MM.1S (cell line): Measurements from ENCODE around the gene C11orf21.

Experiments used
- DNase-seq: peaks from one replicate; pipeline ENCODE4 v3.0.0-alpha.2; 2015
- H2AFZ ChIP-seq: fragments of 300-600 bp; sonication (generic); 2 replicates; pipeline ENCODE4 v1.6.0; 2016; ENCODE audit warnings: antibody characterized with exemption, low read length
- H3F3A ChIP-seq: fragments of 300-600 bp; sonication (generic); 2 replicates; pipeline ENCODE4 v1.6.1; 2016; ENCODE audit warnings: mild to moderate bottlenecking, antibody characterized with exemption, low read length, moderate library complexity, mixed read lengths; ENCODE audit not compliant: insufficient read depth
- H3K27ac ChIP-seq: fragments of 300-600 bp; sonication (generic); 2 replicates; pipeline ENCODE4 v1.5.1; 2016; ENCODE audit warnings: mild to moderate bottlenecking, low read length
- H3K27me3 ChIP-seq: fragments of 300-600 bp; sonication (generic); replicated peaks from 2 replicates; pipeline ENCODE4 v1.6.0; 2016; ENCODE audit warnings: low read length; ENCODE audit not compliant: insufficient read depth
- H3K36me3 ChIP-seq: fragments of 300-600 bp; sonication (generic); replicated peaks from 2 replicates; pipeline ENCODE4 v1.6.1; 2016; ENCODE audit warnings: mild to moderate bottlenecking, low read length, mixed read lengths; ENCODE audit not compliant: insufficient read depth
- H3K4me1 ChIP-seq: fragments of 300-600 bp; sonication (generic); 2 replicates; pipeline ENCODE4 v1.6.1; 2016; ENCODE audit warnings: low read length, mixed read lengths
- H3K4me2 ChIP-seq: fragments of 300-600 bp; sonication (generic); 2 replicates; pipeline ENCODE4 v1.6.0; 2016; ENCODE audit warnings: low read depth, low read length
- H3K4me3 ChIP-seq: fragments of 300-600 bp; sonication (generic); 2 replicates; pipeline ENCODE4 v1.5.1; 2016; ENCODE audit warnings: low read length, mixed read lengths
- H3K79me2 ChIP-seq: fragments of 300-600 bp; sonication (generic); 2 replicates; pipeline ENCODE4 v1.6.1; 2016; ENCODE audit warnings: mixed run types, low read length, mixed read lengths
- H3K9ac ChIP-seq: fragments of 300-600 bp; sonication (generic); 2 replicates; pipeline ENCODE4 v1.6.1; 2016; ENCODE audit warnings: low read length, mixed read lengths
- H3K9me2 ChIP-seq: fragments of 300-600 bp; sonication (generic); replicated peaks from 2 replicates; pipeline ENCODE4 v1.6.1; 2016; ENCODE audit warnings: mild to moderate bottlenecking, low read length, mixed read lengths; ENCODE audit not compliant: insufficient read depth
- H3K9me3 ChIP-seq: fragments of 300-600 bp; sonication (generic); replicated peaks from 2 replicates; pipeline ENCODE4 v1.6.1; 2016; ENCODE audit warnings: mild to moderate bottlenecking, low read length, mixed read lengths; ENCODE audit not compliant: insufficient read depth
- H4K20me1 ChIP-seq: fragments of 300-600 bp; sonication (generic); 2 replicates; pipeline ENCODE4 v1.6.1; 2016; ENCODE audit warnings: mild to moderate bottlenecking, low read length, moderate library complexity, mixed read lengths; ENCODE audit not compliant: insufficient read depth
- EZH2 ChIP-seq: fragments of 300-600 bp; sonication (generic); optimal IDR thresholded peaks from 2 replicates; pipeline ENCODE3; 2017; ENCODE audit warnings: low read depth, mild to moderate bottlenecking, antibody characterized with exemption, low read length, mixed read lengths
- EZH2phosphoT487 ChIP-seq: fragments of 300-600 bp; sonication (generic); IDR thresholded peaks from 2 replicates; pipeline ENCODE4 v1.6.1; 2018; ENCODE audit warnings: antibody characterized with exemption, low read length
- TF ChIP-seq, protein P1 (sequence below): fragments of 300-600 bp; sonication (generic); IDR thresholded peaks from 2 replicates; pipeline ENCODE4 v1.5.1; 2016; ENCODE audit warnings: antibody characterized with exemption, low read length, mixed read lengths

C11orf21 gene

DNA sequence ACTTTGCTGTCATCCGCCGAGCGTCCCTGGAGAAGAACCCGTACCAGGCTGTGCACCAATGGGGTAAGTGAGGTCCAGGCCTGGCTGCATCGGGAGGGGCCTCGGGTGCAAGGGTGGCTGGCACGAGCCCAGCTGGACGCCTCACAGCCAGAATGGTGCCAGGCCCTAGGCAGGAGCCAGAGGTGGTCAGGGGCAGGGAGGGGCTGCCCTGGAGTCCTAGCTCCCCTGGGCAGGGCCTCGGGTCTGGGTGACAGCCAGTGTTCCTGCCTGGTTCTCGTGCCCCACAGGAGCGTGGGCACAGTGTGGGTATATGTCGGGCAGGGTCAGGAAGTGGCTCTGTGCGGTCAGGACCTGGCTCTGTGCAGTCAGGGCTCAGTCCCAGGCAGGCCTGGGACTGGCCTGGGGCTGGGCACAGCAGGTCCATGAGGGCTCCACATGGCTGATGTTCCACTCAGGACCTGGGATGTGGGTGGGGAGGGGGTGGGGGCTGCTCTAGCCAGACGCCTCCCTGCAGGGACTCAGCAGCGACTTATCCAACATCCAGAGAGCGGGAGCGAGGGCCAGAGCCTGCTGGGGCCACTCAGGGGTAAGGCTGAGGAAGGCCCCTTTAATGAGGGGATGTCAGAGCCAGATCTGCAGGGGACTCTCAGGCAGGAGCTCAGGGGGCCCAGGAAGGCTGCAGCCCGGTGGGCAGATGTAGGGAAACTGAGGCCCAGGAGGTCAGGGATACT, 1.3 kb upstream of the C11orf21 start:
- H2AFZ ChIP-seq = no peak overlapping the region
- H3K9ac ChIP-seq = no peak overlapping the region
- no peaks in the 10 kb centered on the region for H3K36me3 ChIP-seq
- H4K20me1 ChIP-seq = no peaks in the 10 kb centered on the region
- H3K79me2 ChIP-seq = no peaks in the 10 kb centered on the region
- TF ChIP-seq, protein P1, sequence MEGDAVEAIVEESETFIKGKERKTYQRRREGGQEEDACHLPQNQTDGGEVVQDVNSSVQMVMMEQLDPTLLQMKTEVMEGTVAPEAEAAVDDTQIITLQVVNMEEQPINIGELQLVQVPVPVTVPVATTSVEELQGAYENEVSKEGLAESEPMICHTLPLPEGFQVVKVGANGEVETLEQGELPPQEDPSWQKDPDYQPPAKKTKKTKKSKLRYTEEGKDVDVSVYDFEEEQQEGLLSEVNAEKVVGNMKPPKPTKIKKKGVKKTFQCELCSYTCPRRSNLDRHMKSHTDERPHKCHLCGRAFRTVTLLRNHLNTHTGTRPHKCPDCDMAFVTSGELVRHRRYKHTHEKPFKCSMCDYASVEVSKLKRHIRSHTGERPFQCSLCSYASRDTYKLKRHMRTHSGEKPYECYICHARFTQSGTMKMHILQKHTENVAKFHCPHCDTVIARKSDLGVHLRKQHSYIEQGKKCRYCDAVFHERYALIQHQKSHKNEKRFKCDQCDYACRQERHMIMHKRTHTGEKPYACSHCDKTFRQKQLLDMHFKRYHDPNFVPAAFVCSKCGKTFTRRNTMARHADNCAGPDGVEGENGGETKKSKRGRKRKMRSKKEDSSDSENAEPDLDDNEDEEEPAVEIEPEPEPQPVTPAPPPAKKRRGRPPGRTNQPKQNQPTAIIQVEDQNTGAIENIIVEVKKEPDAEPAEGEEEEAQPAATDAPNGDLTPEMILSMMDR = no peak
- TF ChIP-seq EZH2phosphoT487 (no peak), EZH2 (no peak)
- no peaks in the 10 kb centered on the region for H3K9me3 ChIP-seq
- H3K4me2 ChIP-seq = no peak overlapping the region
- DNase-seq = no peak
- no peaks in the 10 kb centered on the region for H3K9me2 ChIP-seq
- no peak overlapping the region for H3K27ac ChIP-seq
- peaks cover 10% of the 10 kb centered on the region for H3K4me1 ChIP-seq
- H3F3A ChIP-seq = no peaks in the 10 kb centered on the region
- no peak overlapping the region for H3K4me3 ChIP-seq
- H3K27me3 ChIP-seq = peaks cover 62% of the 10 kb centered on the region

- H3F3A ChIP-seq = no peaks in the 10 kb centered on the region
- TF ChIP-seq EZH2 = no peak
- TF ChIP-seq, protein P1 = no peak
- TF ChIP-seq EZH2phosphoT487 = no peak
- H3K9ac ChIP-seq = no peak overlapping the region
- no peak overlapping the region for H3K27ac ChIP-seq
- peak overlapping the region; percentile 25; the same call in 1 of the 2 replicates for H3K4me2 ChIP-seq
- peaks cover 62% of the 10 kb centered on the region for H3K27me3 ChIP-seq
- H3K9me2 ChIP-seq = no peaks in the 10 kb centered on the region
- DNase-seq = no peak
- no peaks in the 10 kb centered on the region for H3K36me3 ChIP-seq
- H3K9me3 ChIP-seq = no peaks in the 10 kb centered on the region
- H3K79me2 ChIP-seq = no peaks in the 10 kb centered on the region
- H3K4me1 ChIP-seq = peaks cover 10% of the 10 kb centered on the region
- H2AFZ ChIP-seq = no peak overlapping the region
- no peak overlapping the region for H3K4me3 ChIP-seq
- no peaks in the 10 kb centered on the region for H4K20me1 ChIP-seq
These were observed 683 bp upstream of the C11orf21 start for GRCh38 chr11:2302306-2302895.

- Histone ChIP-seq H3K9ac (no peak overlapping the region), H3F3A (no peaks in the 10 kb centered on the region), H3K79me2 (no peaks in the 10 kb centered on the region), H4K20me1 (no peaks in the 10 kb centered on the region), H3K4me2 (no peak overlapping the region), H3K4me1 (peaks cover 6% of the 10 kb centered on the region; the same call in 1 of the 2 replicates), H3K4me3 (no peak overlapping the region), H3K9me2 (no peaks in the 10 kb centered on the region), H3K27me3 (peaks cover 71% of the 10 kb centered on the region), H3K27ac (no peak overlapping the region), H3K36me3 (no peaks in the 10 kb centered on the region), H2AFZ (no peak overlapping the region), H3K9me3 (no peaks in the 10 kb centered on the region)
- no peak for TF ChIP-seq EZH2
- TF ChIP-seq, protein P1 = no peak
- TF ChIP-seq EZH2phosphoT487 = no peak
- no peak for DNase-seq
These were observed 635 bp downstream of the C11orf21 start for GRCh38 chr11:2300936-2301630.
